Left forelimb (tissue), 1 donor: ENCODE results near the gene TUBB3.
"Not testable (repeated sequence)": the region's sequence is repeated elsewhere in the genome, so short reads cannot be mapped to it uniquely, and the experiment has no call there.

Source experiments
- DNase-seq: peaks from one replicate; pipeline ENCODE4 v3.0.0-alpha.2; 2018; ENCODE audit warnings: low spot score

Gene TUBB3

DNA sequence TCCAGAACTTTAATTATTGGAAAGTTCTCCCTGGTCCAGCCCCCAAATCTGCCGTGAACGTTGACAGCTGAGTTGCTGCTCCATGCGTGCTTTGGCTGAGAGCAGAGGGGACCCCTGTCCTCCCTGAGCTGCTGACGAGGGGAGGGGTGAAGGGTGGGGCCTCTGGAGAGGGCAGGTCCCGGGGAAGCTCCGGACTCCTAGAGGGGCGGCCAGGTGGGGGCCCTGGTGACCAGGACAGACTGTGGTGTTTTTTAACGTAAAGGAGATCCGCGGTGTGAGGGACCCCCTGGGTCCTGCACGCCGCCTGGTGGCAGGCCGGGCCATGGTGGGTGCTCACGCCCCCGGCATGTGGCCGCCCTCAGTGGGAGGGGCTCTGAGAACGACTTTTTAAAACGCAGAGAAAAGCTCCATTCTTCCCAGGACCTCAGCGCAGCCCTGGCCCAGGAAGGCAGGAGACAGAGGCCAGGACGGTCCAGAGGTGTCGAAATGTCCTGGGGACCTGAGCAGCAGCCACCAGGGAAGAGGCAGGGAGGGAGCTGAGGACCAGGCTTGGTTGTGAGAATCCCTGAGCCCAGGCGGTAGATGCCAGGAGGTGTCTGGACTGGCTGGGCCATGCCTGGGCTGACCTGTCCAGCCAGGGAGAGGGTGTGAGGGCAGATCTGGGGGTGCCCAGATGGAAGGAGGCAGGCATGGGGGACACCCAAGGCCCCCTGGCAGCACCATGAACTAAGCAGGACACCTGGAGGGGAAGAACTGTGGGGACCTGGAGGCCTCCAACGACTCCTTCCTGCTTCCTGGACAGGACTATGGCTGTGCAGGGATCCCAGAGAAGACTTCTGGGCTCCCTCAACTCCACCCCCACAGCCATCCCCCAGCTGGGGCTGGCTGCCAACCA lies 4.4 kb upstream of the TUBB3 start, which contains the start of gene MC1R:
MC1R (plus strand) TSS at position 410 of the 895 bp plus-strand sequence; CDS start at position 807, 397 bp downstream.
- DNase-seq, result no peak

DNA sequence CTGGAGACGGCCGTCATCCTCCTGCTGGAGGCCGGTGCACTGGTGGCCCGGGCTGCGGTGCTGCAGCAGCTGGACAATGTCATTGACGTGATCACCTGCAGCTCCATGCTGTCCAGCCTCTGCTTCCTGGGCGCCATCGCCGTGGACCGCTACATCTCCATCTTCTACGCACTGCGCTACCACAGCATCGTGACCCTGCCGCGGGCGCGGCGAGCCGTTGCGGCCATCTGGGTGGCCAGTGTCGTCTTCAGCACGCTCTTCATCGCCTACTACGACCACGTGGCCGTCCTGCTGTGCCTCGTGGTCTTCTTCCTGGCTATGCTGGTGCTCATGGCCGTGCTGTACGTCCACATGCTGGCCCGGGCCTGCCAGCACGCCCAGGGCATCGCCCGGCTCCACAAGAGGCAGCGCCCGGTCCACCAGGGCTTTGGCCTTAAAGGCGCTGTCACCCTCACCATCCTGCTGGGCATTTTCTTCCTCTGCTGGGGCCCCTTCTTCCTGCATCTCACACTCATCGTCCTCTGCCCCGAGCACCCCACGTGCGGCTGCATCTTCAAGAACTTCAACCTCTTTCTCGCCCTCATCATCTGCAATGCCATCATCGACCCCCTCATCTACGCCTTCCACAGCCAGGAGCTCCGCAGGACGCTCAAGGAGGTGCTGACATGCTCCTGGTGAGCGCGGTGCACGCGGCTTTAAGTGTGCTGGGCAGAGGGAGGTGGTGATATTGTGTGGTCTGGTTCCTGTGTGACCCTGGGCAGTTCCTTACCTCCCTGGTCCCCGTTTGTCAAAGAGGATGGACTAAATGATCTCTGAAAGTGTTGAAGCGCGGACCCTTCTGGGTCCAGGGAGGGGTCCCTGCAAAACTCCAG lies 3.4 kb upstream of the TUBB3 start:
- no peak for DNase-seq

DNA sequence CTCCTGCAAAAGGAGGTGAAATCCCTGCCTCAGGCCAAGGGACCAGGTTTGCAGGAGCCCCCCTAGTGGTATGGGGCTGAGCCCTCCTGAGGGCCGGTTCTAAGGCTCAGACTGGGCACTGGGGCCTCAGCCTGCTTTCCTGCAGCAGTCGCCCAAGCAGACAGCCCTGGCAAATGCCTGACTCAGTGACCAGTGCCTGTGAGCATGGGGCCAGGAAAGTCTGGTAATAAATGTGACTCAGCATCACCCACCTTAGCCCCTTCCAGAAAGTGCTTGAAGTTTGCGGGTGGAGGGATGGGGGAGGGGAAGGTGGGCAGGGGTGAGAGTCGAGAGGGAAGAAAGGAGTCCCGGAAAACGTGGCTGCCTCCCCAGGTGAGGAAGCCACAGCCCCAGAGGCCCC lies 2.4 kb upstream of the TUBB3 start:
- no peak for DNase-seq

DNA sequence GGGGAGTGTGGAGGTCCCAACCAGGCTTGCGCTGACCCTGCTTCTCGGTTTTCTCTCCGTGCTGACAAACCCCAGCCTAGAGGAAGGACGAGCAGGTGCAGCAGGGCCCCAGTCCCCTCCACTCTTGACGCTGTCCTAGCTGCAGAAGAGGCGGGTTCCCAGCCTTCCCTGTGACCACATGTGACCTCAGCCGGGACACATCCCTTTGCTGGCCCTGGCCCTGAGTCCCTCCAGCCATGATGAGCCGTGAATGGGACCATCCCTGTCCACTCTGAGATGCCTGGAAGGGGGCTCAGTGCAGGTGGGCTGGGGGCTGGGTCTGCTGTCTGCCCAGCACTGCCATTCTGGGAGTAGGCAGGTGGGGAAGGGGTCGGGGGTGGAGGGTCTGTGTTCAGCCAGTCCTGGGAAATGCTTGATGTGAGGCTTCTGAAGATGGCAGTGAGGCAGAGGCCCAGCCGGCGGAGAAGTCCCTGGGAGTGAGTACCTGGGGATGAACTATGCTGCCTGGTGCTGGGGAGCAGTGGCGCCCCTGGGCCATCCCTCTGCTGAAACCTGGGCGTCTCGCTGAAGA lies 1.9 kb upstream of the TUBB3 start:
- DNase-seq, result no peak

DNA sequence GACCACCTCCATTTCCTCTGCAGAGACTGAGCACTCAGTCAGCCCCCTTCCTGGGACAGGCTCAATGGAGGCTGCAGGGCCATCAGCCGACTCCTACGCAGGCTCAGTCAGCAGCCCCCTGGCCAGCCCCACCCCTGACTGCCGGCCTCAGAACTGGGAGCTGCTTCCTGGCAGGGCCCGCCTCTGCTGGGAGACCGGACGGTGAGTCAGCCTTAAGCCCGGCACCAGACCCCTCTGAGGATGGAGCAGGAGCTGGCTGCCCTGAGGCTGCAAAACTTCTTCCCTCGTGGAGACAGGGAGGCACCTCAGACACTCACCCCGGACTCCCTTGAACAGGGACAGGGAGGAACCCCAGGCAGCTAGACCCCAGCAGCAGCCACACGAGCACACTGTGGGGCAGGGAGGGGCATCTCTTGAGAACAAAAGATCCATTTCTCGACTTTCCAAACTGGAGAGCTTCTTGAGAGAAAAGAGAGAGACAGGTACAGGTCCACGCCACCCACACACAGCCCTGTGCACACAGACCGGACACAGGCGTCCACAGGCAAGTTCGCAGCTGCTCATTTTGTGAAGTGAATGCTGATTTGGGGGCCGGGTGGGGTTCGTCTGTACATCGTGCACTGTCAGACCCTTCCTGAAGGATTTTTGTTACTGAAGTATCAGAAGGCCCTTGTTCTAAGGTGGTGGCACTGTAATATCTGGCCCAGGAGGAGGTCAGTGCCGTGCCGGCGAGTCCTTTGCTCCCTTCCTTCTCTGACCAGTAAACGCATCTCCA lies 1.3 kb upstream of the TUBB3 start:
- DNase-seq, result peak; percentile 84

DNA sequence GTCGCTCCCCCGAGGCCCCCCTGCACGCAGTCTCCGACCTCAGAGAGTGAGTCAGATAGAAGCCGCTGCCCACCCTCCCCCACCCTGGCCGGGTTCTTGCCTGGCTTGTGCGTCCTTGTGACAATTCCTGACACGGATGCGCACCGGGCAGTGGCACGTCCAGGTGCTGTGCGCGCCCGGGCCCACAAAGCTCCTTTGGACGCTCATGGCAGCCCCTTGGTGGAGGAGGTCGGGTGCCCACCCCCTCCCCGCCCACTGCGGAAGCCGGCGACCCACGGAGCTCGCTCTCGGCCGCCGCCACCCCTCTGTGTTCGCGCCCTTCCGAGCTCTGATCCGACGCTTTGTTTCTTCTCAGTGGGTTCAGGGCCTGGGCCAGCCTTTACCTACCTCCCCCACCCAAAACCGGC lies 662 bp upstream of the TUBB3 start:
- DNase-seq, result no peak

DNA sequence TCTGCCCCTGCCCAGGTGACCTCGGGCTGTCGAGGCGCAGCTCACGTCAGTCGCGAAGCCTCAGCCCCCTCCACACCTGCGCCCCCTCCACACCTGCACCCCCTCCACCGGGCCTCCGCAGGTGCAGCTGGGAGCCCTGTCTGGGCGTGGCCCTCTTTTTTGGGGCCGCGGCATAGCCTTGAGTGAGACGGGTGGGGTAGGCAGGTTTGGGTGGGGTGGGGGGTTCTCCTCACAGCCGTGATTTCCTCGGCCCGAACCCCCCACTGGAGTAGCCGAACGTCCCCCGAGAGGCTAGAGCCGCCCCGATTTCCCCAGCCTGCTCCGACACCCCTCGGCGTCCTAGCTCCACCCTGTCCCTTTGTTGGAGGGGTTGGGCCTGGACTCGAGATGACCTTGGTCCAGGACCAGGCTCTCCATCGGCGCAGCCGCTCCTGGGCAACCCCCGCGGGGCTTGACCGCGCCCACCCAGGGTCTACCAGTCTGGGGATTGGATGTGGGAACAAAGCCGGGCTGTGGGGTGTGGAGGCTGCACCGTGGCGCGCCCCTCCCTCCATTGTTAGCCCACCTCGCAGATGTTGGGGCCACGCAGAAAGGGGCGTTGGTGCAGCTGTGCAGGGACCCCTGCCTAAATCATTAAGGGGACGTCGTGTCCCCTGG lies 626 bp downstream of the TUBB3 start:
- DNase-seq, result no peak

DNA sequence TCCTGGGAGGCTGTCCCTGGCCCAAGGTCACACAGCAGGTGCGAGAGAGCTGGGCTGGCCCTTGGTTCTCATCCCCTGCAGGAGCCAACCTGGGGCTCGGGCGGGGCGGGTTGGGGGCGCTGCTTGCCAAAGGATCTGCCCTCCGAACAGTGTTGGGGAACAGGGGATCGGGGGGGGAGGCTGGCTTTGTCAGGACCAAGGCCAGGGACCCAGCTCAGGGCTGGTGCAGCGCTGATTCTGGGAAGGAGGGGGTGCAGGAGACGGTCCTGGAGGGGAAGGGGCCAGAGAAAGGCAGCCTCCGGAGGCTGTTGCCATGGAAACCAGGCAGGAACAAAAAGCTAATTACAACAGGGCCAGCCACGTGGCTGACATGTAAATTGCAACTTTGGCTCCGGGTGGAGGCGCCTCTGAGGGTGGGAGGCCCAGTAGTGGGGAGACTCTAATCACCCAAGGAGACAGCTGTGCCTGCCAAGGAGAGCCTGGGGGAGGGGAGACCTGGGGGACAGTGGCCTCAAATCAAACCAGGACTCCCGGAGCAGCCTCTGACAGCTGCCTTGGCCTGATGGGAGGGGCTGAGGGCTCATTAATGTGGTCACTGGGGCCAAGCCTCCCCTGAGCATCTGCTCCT lies 1.3 kb downstream of the TUBB3 start:
- no peak for DNase-seq

DNA sequence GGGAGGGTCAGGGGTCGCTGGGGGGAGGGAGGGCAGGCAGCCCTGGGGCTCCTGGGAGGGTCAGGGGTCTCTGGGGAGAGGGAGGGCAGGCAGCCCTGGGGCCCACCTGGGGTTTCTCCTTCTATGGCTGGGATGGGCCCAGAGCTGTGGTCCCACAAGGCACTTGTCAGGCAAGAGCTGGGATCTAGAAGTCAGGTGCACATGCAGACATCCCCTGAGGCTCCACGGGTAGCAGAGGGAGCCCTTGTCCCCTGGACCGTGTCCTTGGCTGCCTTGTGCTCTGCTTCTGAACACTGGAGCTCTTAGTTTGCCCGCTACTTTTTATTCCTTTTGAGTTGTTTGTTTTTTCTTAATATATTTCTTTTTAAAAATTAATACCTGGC lies 1.8 kb downstream of the TUBB3 start:
- DNase-seq, result no peak

DNA sequence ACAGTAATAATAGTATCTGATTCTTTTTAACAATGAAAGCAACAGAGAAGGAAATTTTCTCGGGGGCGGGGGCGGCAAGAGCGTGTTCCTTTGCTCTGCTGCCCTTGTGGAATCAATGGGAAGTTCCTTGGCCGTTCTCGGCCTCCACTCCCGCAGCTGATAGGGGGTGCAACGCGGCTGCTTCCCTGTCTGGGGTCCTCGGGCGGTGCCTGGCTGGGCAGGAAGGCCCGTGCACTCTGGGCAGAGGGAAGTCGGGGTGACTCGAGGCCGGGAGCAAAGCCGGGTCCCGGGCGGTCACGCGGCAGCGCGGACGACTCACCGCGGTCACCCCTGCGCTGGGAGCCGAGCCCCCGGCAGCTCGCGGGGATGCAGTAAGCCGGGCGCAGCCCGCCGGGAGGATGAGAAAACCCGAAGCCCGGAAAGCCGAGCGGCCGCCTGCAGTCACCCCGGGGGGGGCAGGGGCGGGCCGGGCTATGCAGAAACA lies 2.5 kb downstream of the TUBB3 start:
- no peak for DNase-seq

DNA sequence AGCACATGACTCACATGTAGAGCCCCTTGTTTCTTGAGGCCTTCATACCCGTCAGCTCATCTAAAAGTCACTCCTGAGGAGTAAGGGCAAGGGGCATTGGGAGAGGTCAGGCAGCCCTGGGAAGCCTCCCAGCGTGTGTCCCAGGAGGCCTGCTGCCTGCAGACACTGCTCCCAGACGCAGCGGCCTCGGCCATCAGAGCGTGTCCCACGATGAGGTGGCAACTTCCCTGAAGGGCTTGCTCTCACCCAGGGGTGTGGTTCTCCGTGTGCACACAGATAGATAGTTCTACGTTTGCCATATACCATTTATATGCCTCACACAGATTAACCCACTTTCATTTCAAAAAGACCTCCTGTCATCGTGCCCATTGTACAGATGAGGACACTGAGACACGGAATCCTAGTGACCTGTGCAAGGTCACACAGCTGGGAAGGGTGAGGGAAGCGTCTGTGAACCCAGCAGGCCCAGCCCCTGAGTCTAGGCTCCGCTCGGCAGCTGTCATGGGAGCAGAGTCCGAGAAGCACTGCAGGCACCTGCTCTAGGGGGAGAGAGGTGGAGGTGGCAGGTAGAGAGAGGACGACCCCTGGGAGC lies 8.3 kb downstream of the TUBB3 start:
- no peak for DNase-seq

DNA sequence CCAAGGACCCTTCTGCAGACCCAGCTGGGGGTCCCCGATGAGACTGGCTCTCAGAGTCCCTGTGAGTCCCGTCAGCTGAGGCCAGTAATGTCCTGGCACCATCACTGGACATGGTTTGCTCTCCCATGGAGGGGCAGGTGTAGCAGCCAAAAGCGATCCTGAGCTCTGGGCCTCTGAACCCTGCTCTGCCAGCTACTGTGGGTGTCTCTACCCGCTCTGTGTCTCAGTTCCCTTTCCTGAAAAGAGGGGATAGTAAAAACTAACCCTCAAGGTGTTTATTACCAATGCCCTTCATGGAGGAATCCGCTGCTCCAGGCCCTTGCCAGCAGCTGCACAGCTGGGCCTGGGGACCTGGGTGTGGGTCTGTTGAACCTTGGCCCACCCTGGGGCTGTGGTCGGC lies 8.8 kb downstream of the TUBB3 start:
- no peak for DNase-seq

DNA sequence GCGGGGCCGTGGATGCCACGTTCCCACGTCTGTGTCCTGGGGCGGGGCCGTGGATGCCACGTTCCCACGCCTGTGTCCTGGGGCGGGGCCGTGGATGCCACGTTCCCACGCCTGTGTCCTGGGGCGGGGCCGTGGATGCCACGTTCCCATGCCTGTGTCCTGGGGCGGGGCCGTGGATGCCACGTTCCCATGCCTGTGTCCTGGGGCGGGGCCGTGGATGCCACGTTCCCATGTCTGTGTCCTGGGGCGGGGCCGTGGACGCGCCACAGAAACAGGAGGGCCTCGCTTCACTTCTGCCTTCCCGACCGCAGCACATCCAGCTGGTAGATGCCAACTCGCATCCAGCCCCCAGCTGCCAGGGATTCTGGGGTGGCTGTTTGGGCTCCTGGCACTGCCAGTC lies 10.9 kb downstream of the TUBB3 start:
- not testable (repeated sequence) for DNase-seq

DNA sequence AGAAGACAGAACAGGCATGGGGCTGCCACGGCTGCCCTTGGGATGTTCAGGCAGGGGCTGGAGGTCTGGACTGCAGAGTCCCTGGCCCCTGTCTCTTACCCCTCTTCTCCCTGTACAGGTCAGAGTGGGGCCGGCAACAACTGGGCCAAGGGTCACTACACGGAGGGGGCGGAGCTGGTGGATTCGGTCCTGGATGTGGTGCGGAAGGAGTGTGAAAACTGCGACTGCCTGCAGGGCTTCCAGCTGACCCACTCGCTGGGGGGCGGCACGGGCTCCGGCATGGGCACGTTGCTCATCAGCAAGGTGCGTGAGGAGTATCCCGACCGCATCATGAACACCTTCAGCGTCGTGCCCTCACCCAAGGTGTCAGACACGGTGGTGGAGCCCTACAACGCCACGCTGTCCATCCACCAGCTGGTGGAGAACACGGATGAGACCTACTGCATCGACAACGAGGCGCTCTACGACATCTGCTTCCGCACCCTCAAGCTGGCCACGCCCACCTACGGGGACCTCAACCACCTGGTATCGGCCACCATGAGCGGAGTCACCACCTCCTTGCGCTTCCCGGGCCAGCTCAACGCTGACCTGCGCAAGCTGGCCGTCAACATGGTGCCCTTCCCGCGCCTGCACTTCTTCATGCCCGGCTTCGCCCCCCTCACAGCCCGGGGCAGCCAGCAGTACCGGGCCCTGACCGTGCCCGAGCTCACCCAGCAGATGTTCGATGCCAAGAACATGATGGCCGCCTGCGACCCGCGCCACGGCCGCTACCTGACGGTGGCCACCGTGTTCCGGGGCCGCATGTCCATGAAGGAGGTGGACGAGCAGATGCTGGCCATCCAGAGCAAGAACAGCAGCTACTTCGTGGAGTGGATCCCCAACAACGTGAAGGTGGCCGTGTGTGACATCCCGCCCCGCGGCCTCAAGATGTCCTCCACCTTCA lies 11.7 kb downstream of the TUBB3 start:
- DNase-seq, result no peak

DNA sequence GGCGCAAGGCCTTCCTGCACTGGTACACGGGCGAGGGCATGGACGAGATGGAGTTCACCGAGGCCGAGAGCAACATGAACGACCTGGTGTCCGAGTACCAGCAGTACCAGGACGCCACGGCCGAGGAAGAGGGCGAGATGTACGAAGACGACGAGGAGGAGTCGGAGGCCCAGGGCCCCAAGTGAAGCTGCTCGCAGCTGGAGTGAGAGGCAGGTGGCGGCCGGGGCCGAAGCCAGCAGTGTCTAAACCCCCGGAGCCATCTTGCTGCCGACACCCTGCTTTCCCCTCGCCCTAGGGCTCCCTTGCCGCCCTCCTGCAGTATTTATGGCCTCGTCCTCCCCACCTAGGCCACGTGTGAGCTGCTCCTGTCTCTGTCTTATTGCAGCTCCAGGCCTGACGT lies 12.5 kb downstream of the TUBB3 start:
- not testable (repeated sequence) for DNase-seq

DNA sequence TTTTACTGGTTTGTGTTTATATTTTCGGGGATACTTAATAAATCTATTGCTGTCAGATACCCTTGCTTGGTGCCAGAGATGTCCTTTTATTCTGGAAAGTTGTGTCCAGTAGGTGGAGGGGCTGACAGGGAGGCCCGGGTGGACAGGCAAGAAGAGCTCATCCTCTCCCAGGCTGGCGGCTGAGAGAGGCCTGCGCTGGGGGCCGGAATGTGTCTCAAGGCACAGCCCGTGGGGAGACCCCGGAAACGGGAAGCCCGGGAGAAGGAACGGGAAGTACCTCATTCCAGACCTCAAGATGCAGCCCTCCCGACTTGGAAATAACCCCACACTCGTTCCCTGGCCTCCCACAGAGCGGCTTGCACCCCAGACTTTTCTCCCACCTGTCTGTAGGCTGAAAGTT lies 12.9 kb downstream of the TUBB3 start:
- no peak for DNase-seq

DNA sequence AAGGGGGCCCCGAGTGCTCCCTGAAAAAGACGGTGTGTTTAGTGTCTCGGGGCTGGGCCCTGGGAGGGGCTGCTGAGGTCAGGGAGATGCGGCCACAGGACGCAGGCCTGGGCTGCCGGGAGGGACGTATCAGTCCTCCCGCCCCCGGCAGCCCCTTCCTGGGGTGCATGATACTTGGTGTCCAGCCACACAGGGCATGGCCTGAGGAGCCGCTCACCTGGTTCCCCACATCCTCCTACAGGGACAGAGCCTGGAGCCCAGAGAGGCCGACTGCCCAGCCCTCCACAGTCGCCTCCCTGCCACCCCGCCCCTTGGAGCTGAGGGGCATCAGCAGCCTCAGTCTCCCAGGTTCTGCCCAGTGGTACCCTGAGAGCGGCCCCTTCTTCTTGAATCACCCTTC lies 13.4 kb downstream of the TUBB3 start:
- DNase-seq, result no peak

DNA sequence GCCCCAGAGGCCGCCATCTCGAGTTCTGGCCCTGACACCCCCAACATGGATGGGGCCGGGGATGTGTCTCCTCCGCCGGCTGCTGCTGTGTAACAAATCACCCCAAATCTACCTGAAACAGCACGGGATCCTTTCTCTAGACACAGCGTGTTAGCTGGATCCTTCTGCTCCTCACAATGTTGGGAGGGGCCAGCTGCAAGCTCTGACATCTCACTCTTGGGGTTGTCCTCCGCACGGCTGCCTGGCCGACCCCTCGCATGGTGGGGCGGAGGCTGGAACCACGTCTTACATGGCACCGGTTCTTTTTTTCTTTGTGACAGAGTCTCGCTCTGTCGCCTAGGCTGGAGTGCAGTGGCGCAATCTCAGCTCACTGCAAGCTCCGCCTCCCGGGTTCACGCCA lies 13.8 kb downstream of the TUBB3 start:
- DNase-seq, result no peak
